Ovary (tissue), 9 donors: Measurements from ENCODE around the gene GPBP1. TPM values are rescaled to one million over a fixed set of nuclear protein-coding genes. Genes with fewer than 3 reads are reported as not detected.

ENCODE experiments used
- DNase-seq, 5 donors: peaks; one replicate each; pipeline ENCODE4 v3.0.0-alpha.2; 2019 to 2020
- H3K27ac ChIP-seq, 2 donors: fragments of 200-600 bp; one replicate each; pipeline versions ENCODE4 v1.5.1 to v1.8.0; 2019 to 2022
- H3K27me3 ChIP-seq: fragments of 200-600 bp; one replicate; pipeline ENCODE4 v1.8.0; 2022
- H3K36me3 ChIP-seq: fragments of 200-600 bp; sonication (generic); one replicate; pipeline ENCODE4 v1.5.1; 2019
- H3K4me1 ChIP-seq: one replicate; pipeline ENCODE4 v1.8.1; 2013; ENCODE audit warnings: mild to moderate bottlenecking, moderate library complexity; ENCODE audit not compliant: insufficient read depth
- H3K4me3 ChIP-seq: fragments of 200-600 bp; sonication (generic); one replicate; pipeline ENCODE4 v1.5.1; 2017
- H3K9me3 ChIP-seq, 2 donors: fragments of 200-600 bp in 1 of 2; sonication (generic) in 1 of 2; one replicate each; pipeline versions ENCODE4 v1.5.1 to v1.8.1; 2013 to 2019; ENCODE audit warnings: mild to moderate bottlenecking in 1 of 2, moderate library complexity in 1 of 2
- CTCF ChIP-seq, 3 donors: fragments of 450-650 bp in 2 of 3; fragments of 200-600 bp in 1 of 3; IDR thresholded peaks; one replicate each; pipeline versions ENCODE4 v1.5.1 to v1.8.0; 2016 to 2022; ENCODE audit warnings: antibody characterized with exemption in 3 of 3, mild to moderate bottlenecking in 1 of 3
- EP300 ChIP-seq: sonication (generic); formaldehyde crosslinking; IDR thresholded peaks from one replicate; pipeline ENCODE4 v1.6.1; 2017; ENCODE audit warnings: antibody characterized with exemption
- POLR2A ChIP-seq: fragments of 450-650 bp; IDR thresholded peaks from one replicate; pipeline ENCODE4 v1.6.1; 2017; ENCODE audit warnings: antibody characterized with exemption, mild to moderate bottlenecking, moderate library complexity
- WGBS, 3 donors: extraction: QIAGEN DNeasy Blood & Tissue Kit in 1 of 3; methylation state at CpG; one replicate each; pipeline versions ENCODE4 v1.1.5 to v1.1.7; 2013 to 2017; 5-methylcytosine and 5-hydroxymethylcytosine counted together
- intact Hi-C, 4 donors: fragments of 100-400 bp; cut with DNase I; formaldehyde crosslinking; loops; one replicate each; pipeline versions ENCODE4 v1.11.0 to v1.15.1; 2022 to 2023
- polyA plus RNA-seq, 2 donors: library from polyadenylated mRNA; stranded (reverse); fragments of 200-250 nt in 1 of 2; fragments of 350-450 nt in 1 of 2; fragmentation: Illumina TruSeq in 1 of 2; extraction: RNeasy Lipid Tissue Mini Kit (QIAGEN cat#74804) in 1 of 2; gene quantifications; one replicate each; pipeline ENCODE4 v1.2.3, GENCODE V29; 2013 to 2014
- total RNA-seq, 7 donors: library from RNA; depleted of rRNA in 2 of 7; stranded (reverse); fragments of >200 nt in 2 of 7; fragmentation: NEBNext Ultra II Directional in 3 of 7; extraction: Animal tissue kit (Norgen Biotek cat#: 25700) in 3 of 7; gene quantifications; one replicate each; pipeline versions ENCODE4 v1.1.0 to v1.2.4, GENCODE V29; 2016 to 2023
- donor health status: DM: no; HTN: no; CAD: no; lungs with moderate emphysema.
- donor health status: DM: no; HTN: no; CAD: no.
- donor health status: Bipolar disorder and iron deficiency.
- donor health status: DM: yes; HTN: yes; CAD: no.
- donor health status: DM: no; HTN: no; CAD: no.
- donor health status: DM: yes; HTN: yes; CAD: no.

Gene GPBP1
- total and polyA plus RNA-seq, 9 donors: 63.7 to 124 (median 93.3) TPM

DNA sequence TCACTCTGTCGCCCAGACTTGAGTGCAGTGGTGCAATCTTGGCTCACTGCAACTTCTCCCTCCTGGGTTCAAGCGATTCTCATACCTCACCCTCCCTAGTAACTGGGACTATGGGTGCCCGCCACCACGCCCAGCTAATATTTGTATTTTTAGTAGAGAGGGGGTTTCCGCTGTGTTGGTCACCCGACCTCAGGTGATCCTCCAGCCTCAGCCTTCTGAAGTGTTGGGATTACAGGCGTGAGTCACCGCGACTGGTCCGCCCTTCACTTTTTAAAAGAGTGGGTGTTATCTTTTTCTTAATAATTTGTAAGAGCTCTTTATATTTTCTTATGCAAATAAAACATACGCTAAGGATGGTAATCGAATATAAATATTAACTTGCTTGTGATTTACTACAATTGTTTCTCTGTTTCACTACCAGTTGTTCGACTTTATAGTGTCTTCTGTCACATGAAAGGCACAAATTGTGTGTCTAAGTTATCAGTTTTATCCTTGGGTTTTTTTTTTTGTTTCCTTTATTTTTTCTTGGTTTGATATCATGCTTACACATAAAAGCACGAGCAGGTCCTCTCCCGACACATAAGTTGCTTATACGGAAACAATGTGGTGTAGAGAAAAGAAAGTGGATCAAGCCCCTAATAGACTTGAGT, 1.9 kb upstream of the GPBP1 start:
- Histone ChIP-seq H3K4me1 (peaks cover 3% of the 10 kb centered on the region), H3K27ac (peak overlapping the region; percentile 97 to 99), H3K36me3 (no peaks in the 10 kb centered on the region), H3K27me3 (no peaks in the 10 kb centered on the region), H3K9me3 (no peaks in the 10 kb centered on the region), H3K4me3 (peak overlapping the region; percentile 96)
- TF ChIP-seq POLR2A (no peak), EP300 (no peak), CTCF (IDR thresholded peaks at IDR 0.05) (no peak)
- DNase-seq: peak in 2 of 5 donors; percentile 34 to 42
- intact Hi-C loops: loop anchor here in 1 of 4 donors (10.0 kb wide), 1 partner anchor 217 kb away; the partner anchor contains the start of gene MIER3
- WGBS, 3 donors: 76 to 81% (median 76%) methylated on average over 16 of the region's 16 CpGs

- Histone ChIP-seq H3K9me3 (no peaks in the 10 kb centered on the region), H3K4me3 (peak overlapping the region; percentile 96), H3K36me3 (no peaks in the 10 kb centered on the region), H3K4me1 (peaks cover 5% of the 10 kb centered on the region), H3K27ac (peak overlapping the region; percentile 97 to 99), H3K27me3 (no peaks in the 10 kb centered on the region)
- intact Hi-C loops: loop anchor here in 1 of 4 donors (10.0 kb wide), 1 partner anchor 218 kb away; the partner anchor contains the start of gene MIER3
- 0 to 1% (median 1%) methylated on average over 25 to 31 of the region's 31 CpGs for WGBS, 3 donors
- TF ChIP-seq CTCF (IDR thresholded peaks at IDR 0.05) (no peak), POLR2A (no peak)
- DNase-seq: no peak
These were observed 1.2 kb upstream of the GPBP1 start for GRCh38 chr5:57172466-57173318.

DNA sequence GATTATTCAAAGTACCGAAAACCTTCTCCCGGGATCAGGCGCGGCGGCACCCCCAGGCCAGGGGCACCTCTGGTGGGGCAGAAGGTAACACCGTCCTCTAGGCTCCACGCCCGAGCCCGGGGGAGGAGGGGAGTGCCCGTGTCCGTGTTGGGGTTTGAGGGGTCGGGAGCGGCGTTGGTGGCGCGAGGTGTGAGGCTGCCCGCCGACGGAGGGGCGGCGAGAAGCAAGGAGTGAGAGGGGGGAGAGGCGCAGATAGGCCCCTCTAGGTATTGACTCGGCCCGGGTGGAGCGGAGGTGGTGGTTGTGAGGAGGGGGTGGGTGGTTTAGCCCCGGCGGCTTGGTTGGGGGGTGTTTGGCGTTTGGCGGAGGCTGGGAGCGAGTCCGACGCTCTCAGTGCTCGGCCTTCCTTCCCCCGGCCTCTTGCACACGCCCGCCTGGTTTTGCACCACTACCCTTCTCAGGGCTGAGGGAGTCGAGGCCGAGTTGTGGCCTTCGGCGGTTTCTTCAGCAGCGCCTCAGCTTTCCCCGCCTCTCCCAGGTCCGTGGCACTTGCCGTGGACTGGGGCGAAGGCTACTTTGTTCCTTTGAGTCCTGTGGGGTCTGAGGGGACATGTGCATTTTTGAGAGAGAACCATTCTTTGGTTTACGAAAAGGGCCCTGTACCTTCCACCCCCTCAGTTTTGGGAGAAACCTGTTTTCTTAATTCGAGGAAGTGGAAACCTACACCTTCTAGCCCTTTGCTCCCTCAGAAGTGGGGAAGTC, 450 bp downstream of the GPBP1 start:
- Histone ChIP-seq H3K9me3 (no peaks in the 10 kb centered on the region), H3K4me1 (peaks cover 5% of the 10 kb centered on the region), H3K27ac (peak overlapping the region; percentile 97 to 99), H3K27me3 (no peaks in the 10 kb centered on the region), H3K36me3 (no peaks in the 10 kb centered on the region), H3K4me3 (peak overlapping the region; percentile 96)
- WGBS, 3 donors: 0 to 1% (median 0%) methylated on average over 47 of the region's 47 CpGs
- intact Hi-C loops: loop anchor here in 1 of 4 donors (10.0 kb wide), 1 partner anchor 220 kb away; the partner anchor contains the start of gene MIER3
- TF ChIP-seq EP300: no peak
- no peak for TF ChIP-seq POLR2A
- peak in 1 of 3 donors; percentile 27 for TF ChIP-seq CTCF (IDR thresholded peaks at IDR 0.05)
- no peak for DNase-seq

GRCh38 chr5:57174890-57175510, 1.1 kb downstream of the GPBP1 start:
- TF ChIP-seq POLR2A: no peak
- no peak for TF ChIP-seq EP300
- no peak for TF ChIP-seq CTCF (IDR thresholded peaks at IDR 0.05)
- intact Hi-C loops: loop anchor here in 1 of 4 donors (10.0 kb wide), 1 partner anchor 220 kb away; the partner anchor contains the start of gene MIER3
- Histone ChIP-seq H3K27me3 (no peaks in the 10 kb centered on the region), H3K36me3 (no peaks in the 10 kb centered on the region), H3K27ac (peak overlapping the region; percentile 97 to 99), H3K9me3 (no peaks in the 10 kb centered on the region), H3K4me1 (peaks cover 5% of the 10 kb centered on the region), H3K4me3 (peak overlapping the region; percentile 96)
- WGBS, 3 donors: 1 to 2% (median 1%) methylated on average over 11 of the region's 11 CpGs
- no peak for DNase-seq
